HG03097 (cell line): ENCODE measurements around the gene DSC2.
"Not testable (repeated sequence)": the region's sequence is repeated elsewhere in the genome, so short reads cannot be mapped to it uniquely, and the experiment has no call there.

Experiments
- ATAC-seq: cut with Tn5 transposase; IDR thresholded peaks from one replicate; pipeline ENCODE4 v1.9.1; 2021; ENCODE audit not compliant: unreplicated experiment, low FRiP score

The DSC2 gene

DNA sequence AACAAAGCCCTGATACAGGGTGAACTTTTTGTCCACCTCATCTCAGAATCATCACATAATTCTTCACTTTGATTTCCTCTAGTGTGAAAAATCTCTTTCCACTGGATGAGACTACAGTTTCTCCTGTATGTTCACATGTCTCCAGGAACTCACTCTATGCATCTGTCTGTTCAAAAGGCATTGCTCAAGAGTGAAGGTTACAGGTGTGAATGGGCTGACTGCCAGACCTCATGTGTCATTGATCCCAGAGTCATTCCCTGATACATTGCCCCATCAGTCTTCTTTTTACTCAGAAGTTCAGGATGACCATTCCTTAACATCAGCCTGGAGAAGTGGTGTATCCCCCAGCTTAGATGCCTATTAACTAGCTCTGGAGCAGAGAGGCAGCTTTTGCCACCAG, 55.3 kb downstream of the DSC2 start:
- no peak for ATAC-seq

GRCh38 chr18:31045599-31045998, 56.6 kb downstream of the DSC2 start:
- ATAC-seq = no peak

GRCh38 chr18:31044926-31045325, 57.3 kb downstream of the DSC2 start:
- no peak for ATAC-seq

GRCh38 chr18:31043709-31044108, 58.5 kb downstream of the DSC2 start:
- ATAC-seq = no peak

DNA sequence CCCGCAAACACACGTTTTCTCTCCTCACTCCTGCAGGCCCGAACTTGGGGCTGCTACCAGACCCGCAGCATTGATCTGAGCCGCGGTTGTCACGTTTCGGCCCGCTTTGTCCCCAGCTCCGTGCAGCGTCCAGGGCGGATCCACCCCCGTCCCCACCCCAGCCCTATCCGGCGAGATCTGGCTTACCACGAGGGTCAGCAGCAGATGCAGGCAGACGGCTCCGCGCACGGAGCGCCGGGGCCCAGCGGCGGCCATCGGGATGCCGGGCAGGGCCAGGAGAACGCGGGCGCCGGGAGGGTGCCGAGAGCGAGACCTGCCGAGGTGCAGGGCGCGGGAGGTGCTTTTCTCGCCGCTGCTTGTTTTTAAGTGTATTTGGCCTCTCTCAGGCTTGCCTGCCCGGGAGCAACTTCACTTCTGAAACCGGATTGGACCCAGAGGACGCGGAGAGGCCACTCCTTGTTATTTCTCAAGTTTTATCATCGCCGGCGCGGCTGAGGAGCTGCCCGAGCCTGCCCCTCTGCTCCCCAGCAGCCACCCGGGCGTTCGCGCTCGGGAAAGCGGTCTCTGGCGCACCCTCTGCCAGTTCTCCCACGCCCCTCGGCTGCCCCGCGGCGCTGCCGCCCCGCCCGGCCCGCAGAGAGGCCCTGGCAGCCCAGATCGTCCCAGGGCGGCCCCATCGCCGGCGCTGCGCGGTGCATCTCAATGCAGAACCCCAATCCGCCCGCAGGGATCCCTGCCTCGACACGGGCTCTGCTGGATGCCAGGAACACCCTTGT, 59.6 kb downstream of the DSC2 start, which contains the start of gene DSC3:
Gene DSC3, minus strand, starts transcription at position 337 of the 776 bp plus-strand sequence. Its CDS starts 82 bp downstream, at position 255.
- no peak for ATAC-seq

DNA sequence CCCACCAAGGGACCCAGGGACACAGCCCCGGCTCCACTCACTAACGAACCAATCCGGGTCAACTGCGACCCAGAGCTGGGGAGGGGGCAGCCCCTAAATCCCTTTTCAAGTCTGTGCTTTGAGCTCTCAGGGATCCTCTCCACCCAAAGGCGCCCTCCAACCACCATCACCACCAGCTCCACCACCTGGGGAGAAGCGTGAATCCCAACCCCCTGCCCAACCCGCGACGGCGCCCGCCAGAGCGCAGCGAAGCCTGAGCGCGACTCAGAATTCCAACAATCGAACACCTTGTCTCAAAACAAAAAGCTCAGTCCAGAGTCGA, 60.2 kb downstream of the DSC2 start:
- no peak for ATAC-seq

DNA sequence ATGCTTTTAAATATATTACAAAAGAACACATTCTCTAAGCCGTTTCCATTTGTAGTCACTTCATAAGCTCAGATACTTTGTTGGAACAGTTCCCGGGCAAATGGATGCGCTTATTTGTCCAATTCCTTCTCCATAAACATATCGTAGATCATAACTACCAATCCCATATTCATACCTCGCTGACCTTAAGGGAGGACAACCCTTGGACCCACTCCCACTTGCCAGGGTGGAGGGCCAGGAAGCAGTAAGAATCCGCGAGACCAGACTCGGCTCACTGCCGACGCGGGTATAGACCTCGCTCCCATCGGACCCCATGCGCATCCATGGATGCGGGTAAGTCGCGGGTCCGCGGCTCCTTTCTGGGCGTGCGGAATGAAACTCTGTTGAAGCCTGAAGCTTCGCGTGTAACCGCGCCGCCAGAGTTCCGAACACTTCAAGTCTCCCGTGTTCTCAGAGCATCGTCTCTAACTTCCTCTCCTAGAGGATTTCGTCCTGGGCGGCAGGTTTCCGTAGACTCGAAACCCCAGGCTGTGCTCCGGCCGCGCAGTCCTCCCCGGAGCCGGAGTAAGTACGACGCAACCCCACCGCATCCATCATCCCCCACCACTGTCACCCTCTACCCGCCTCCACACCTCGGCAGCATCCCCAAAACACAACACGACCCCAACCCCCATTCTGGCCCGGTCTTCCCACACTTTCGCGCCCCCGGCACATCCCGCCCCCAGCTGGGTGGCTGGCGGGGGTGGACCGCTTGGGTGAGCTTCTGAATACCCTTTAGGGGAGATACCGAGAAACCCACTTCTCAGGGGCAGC, 60.7 kb downstream of the DSC2 start:
- no peak for ATAC-seq

- no peak for ATAC-seq
Measured at GRCh38 chr18:31040686-31041270, 61.4 kb downstream of the DSC2 start.

DNA sequence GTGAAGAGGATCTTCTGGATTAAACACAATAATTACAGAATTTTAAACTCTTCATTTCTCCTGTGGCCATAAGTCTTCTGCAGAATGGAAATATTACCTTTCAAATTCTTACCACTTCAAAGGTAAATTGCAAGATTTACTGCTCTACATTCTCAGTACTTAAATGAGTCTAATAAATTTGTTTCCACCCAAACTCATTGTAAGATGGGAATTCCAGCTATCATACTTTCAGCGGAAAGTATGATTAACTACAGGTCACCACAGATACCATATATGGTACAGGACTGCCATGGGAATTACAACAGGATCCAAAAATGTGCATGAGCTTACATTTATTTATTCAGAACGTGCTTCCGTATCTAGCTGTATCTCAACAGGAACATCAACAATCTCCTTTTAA, 62.8 kb downstream of the DSC2 start:
- no peak for ATAC-seq

DNA sequence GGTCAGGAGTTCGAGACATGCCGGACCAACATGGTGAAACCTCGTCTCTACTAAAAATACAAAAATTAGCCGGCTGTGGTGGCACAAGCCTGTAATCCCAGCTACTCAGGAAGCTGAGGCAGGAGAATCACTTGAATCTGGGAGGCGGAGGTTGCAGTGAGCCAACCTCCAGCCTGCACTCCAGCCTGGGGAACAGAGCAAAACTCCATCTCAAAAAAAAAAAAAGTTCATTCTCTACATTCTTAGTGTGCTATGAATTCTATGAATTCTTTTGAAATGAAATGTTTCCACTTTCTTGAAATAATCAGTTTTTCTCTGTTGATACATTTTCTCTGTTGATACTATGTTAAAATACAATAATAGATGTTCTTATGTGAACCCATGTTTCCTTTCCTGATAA, 64.5 kb downstream of the DSC2 start:
- not testable (repeated sequence) for ATAC-seq

- ATAC-seq = no peak
Measured at GRCh38 chr18:31034541-31034940, 67.7 kb downstream of the DSC2 start.

DNA sequence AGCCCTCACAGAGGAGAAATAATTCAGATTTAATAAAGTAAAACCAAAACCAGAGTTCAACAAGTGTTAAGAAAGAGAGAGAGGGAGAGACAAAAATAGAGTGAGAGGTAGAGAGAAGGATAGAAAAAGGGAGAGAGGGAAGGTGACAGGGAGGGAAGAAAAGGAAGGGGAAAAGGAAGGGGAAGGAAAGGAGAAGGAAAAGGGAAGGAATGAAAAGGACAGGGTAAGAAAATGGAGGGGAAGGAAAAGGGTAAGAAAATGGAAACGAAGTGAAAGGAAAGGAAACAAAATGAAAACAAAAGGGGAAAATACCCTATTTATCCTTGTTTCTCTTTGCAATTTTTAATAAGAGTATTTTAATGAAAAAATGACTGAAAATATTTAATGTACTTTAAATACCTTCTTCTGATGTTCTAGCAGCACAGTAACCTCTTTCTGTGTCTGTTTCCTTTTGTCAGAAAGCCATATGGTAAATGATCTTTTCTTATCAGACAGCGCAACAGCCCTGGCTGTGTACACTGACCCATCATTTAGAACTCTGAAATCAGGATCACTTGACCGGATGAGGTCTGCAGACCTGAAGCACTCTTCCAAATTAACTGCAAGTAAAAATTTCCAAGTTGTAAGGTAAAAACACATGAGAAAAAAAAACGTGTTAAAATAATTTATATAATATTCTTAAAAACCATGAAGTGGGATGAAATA, 71.5 kb downstream of the DSC2 start:
- ATAC-seq = no peak

DNA sequence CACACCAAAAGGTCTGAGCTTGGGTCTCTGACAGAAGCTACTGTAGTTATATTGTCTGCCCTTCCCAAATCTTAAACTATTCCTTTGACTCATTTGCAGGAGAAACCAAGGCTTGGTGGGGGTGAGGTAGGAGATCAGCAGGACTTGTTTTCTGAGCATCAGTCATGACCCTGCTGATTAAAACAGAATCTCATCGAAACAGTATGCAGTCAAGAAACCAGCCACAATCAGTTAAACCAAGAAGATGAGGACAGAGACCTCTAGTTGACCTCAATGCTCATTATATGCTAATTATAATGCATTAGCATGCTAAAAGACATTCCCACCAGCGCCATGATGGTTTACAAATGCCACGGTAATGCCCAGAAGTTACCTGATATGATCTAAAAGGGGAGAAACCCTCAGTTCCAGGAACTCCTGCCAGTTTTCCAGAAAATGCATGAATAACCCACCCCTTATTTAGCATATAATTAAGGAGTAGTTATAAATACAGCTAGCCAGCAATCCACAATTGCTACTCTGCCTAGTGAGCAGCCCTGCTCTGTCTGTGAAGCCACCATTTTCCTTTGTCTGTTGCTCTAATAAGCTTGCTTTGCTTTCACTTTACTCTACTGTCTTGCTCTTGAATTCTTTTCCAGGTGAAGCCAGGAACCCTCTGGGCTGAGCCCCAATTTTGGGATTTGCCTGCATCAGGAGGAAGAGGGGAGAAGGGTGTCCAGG, 86.3 kb downstream of the DSC2 start:
- ATAC-seq = no peak

GRCh38 chr18:31011455-31011854, 90.8 kb downstream of the DSC2 start:
- not testable (repeated sequence) for ATAC-seq

DNA sequence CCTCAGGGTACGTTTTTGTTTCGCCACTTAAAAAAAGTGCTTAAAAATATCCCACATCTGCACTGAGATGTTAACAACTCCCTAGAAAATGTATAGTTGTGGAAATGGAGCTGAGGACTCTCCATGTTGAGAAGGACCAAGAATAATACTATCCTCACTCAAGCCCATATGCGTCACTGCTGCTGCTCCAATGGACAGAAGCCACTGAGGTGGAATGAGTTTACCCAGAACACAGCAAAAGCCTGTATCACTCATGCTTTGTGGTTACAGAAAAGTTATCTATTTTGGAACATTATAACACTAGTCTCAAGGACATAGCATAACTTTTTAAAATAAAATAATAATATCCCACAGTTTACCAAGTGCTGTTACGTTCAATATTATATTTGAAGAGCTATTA, 91.6 kb downstream of the DSC2 start:
- ATAC-seq = no peak
